ENCODE results near the gene EIF1AY. TPM values are rescaled to one million over a fixed set of nuclear protein-coding genes. Genes with fewer than 3 reads are reported as not detected.

The EIF1AY gene
- total RNA-seq (not detected), polyA plus RNA-seq (10 to 100 TPM in 1 of 2 donors, not detected in 1; 26.2 TPM)
- long read RNA-seq, donor 1: 0 reads
- long read RNA-seq, donor 2: 0 reads
- long read RNA-seq, donor 3, transcript EIF1AY-201 (7 exons, 1,390 nt): major isoform, 14 of 16 reads
- long read RNA-seq, donor 3, partial matches to known transcripts: 0 of 16 reads
- long read RNA-seq, donor 3, other reads (novel, unspliced or antisense): 0 of 16 reads
- long read RNA-seq, donor 4, transcript EIF1AY-201 (7 exons, 1,390 nt): major isoform, 10 of 16 reads
- long read RNA-seq, donor 4, partial matches to known transcripts: 5 of 16 reads
- long read RNA-seq, donor 4, other reads (novel, unspliced or antisense): 0 of 16 reads
- long read RNA-seq, donor 5, partial matches to known transcripts: 0 of 1 reads
- long read RNA-seq, donor 5, other reads (novel, unspliced or antisense): 0 of 1 reads

GRCh38 chrY:20575531-20576121 lies at the start of gene EIF1AY:
EIF1AY (plus strand) TSS chrY:20575776; CDS start chrY:20575872, 96 bp downstream.
- H3K27me3 ChIP-seq (ENCODE audit: control insufficient read depth in 3 of 3, insufficient read depth in 3 of 3, low read length in 2 of 3): no peaks in the 10 kb centered on the region
- peak within 1 kb of the TSS in 1 of 2 donors; percentile 89 for H3K27ac ChIP-seq (ENCODE audit: low read depth in 1 of 2, low read length in 1 of 2)
- H3K9me3 ChIP-seq (ENCODE audit: control insufficient read depth in 4 of 4, insufficient read depth in 3 of 4, low read length in 3 of 4): no peaks in the 10 kb centered on the region
- peaks cover 0 to 4% (median 0%) of the 10 kb centered on the region in 5 donors for H3K4me1 ChIP-seq (ENCODE audit: control insufficient read depth in 5 of 5, insufficient read depth in 5 of 5, low read length in 5 of 5)
- peak in 1 of 3 donors; percentile 97 for DNase-seq
- no peak for TF ChIP-seq CTCF (IDR thresholded peaks at IDR 0.05; ENCODE audit: control extremely low read depth, extremely low read depth)
- no peak for ATAC-seq (ENCODE audit: insufficient read depth, low FRiP score)
- H3K4me3 ChIP-seq: no peak within 1 kb of the TSS
- H3K36me3 ChIP-seq (ENCODE audit: control insufficient read depth in 4 of 4, insufficient read depth in 4 of 4, low read length in 4 of 4): no peaks in the 10 kb centered on the region
- 0% methylated on average over 31 of the region's 31 CpGs; no CpG with 5 or more reads in 1 of the 2 donors for WGBS, 2 donors
- no peak within 1 kb of the TSS for H3K9ac ChIP-seq (ENCODE audit: insufficient read depth in 1 of 2, low read length in 2 of 2)

GRCh38 chrY:20528435-20528834 lies 47.1 kb upstream of the EIF1AY start:
- TF ChIP-seq CTCF (IDR thresholded peaks at IDR 0.05; ENCODE audit: control extremely low read depth, extremely low read depth): no peak
- WGBS, 2 donors: 82% methylated on average over 6 of the region's 6 CpGs; no CpG with 5 or more reads in 1 of the 2 donors
- Histone ChIP-seq H3K36me3 (ENCODE audit: control insufficient read depth in 4 of 4, insufficient read depth in 4 of 4, low read length in 4 of 4) (no peaks in the 10 kb centered on the region), H3K4me1 (ENCODE audit: control insufficient read depth in 5 of 5, insufficient read depth in 5 of 5, low read length in 5 of 5) (peaks cover 0 to 6% (median 0%) of the 10 kb centered on the region in 5 donors), H3K27ac (ENCODE audit: low read depth in 1 of 2, low read length in 1 of 2) (no peak overlapping the region), H3K27me3 (ENCODE audit: control insufficient read depth in 3 of 3, insufficient read depth in 3 of 3, low read length in 2 of 3) (no peaks in the 10 kb centered on the region), H3K9ac (ENCODE audit: insufficient read depth in 1 of 2, low read length in 2 of 2) (no peak overlapping the region), H3K9me3 (ENCODE audit: control insufficient read depth in 4 of 4, insufficient read depth in 3 of 4, low read length in 3 of 4) (no peaks in the 10 kb centered on the region), H3K4me3 (no peak overlapping the region)
- no peak for DNase-seq
- no peak for ATAC-seq (ENCODE audit: insufficient read depth, low FRiP score)

GRCh38 chrY:20538186-20538585 lies 37.4 kb upstream of the EIF1AY start:
- no peak for TF ChIP-seq CTCF (IDR thresholded peaks at IDR 0.05; ENCODE audit: control extremely low read depth, extremely low read depth)
- no peak overlapping the region for H3K27ac ChIP-seq (ENCODE audit: low read depth in 1 of 2, low read length in 1 of 2)
- WGBS, 2 donors: 80% methylated on average over 1 of the region's 1 CpG; no CpG with 5 or more reads in 1 of the 2 donors
- H3K36me3 ChIP-seq (ENCODE audit: control insufficient read depth in 4 of 4, insufficient read depth in 4 of 4, low read length in 4 of 4): no peaks in the 10 kb centered on the region
- H3K9ac ChIP-seq (ENCODE audit: insufficient read depth in 1 of 2, low read length in 2 of 2): no peak overlapping the region
- no peaks in the 10 kb centered on the region for H3K9me3 ChIP-seq (ENCODE audit: control insufficient read depth in 4 of 4, insufficient read depth in 3 of 4, low read length in 3 of 4)
- no peak overlapping the region for H3K4me3 ChIP-seq
- ATAC-seq (ENCODE audit: insufficient read depth, low FRiP score): no peak
- no peak for DNase-seq
- no peaks in the 10 kb centered on the region for H3K27me3 ChIP-seq (ENCODE audit: control insufficient read depth in 3 of 3, insufficient read depth in 3 of 3, low read length in 2 of 3)
- H3K4me1 ChIP-seq (ENCODE audit: control insufficient read depth in 5 of 5, insufficient read depth in 5 of 5, low read length in 5 of 5): peaks cover 0 to 2% (median 0%) of the 10 kb centered on the region in 5 donors
